Measurements from ENCODE around the gene WSB1.

WSB1 gene

DNA sequence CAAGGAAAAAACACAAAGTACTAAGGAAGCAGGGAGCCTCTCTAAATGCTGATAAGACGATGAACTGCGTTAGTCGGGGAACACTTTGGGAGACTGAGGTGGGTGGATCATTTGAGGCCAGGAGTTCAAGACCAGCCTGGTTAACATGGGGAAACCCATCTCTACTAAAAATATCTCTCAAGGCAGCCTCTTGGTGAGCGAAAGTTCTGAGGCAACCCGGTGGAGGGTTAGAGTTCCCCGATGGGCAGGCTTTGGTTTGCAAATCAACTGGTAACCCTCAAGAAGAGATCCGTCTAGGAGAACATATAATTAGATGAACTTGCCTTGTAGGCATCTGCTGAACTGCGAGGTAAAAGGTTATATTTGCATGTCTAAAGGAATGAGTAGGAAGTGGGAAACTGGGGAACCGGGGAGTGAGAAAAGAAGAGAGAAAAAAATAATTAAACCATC, 44.6 kb downstream of the WSB1 start:
- Histone ChIP-seq H3K4me3 (replicated peaks; ENCODE audit: low read depth, low read length) (peak overlapping the region; percentile 3), H3K27me3 (replicated peaks; ENCODE audit: control insufficient read depth, insufficient read depth, low read length) (no peaks in the 10 kb centered on the region)
- DNase-seq (ENCODE audit: extremely low read depth, insufficient read length): peak; percentile 47

DNA sequence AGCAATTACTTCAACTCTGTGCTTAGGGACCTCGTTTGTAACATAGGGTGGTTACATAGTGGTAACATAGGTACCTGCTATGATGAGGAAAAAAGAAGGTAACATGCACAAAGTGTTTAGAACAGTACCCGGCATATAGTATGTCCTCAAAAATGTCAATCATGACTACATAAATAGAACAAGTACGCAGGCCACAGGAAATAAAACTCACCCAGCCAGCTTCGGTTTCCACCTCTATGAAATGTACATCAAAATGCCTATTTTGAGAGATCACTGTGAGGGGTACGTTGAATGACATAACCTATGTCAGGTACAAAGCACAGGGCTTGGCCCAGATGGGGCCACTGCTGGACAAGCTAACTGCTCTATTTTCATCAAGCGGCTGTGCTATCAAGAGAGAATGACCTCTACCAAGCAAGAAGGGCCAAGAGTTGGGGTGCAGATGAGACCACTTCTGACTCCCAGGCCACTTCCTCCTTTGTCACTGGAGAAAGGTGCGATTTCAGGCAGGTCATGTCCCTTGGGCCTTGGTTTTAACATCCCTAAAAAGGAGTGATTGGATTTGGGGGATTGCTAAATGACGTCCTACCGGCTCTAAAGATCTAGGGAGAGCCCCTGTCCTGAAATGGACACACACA, 45.4 kb downstream of the WSB1 start:
- Histone ChIP-seq H3K4me3 (replicated peaks; ENCODE audit: low read depth, low read length) (peak overlapping the region; percentile 3), H3K36me3 (ENCODE audit: control insufficient read depth, insufficient read depth, low read length) (no peaks in the 10 kb centered on the region), H3K27me3 (replicated peaks; ENCODE audit: control insufficient read depth, insufficient read depth, low read length) (no peaks in the 10 kb centered on the region)
- peak; percentile 35 for DNase-seq (ENCODE audit: extremely low read depth, insufficient read length)
- TF ChIP-seq, protein P1, sequence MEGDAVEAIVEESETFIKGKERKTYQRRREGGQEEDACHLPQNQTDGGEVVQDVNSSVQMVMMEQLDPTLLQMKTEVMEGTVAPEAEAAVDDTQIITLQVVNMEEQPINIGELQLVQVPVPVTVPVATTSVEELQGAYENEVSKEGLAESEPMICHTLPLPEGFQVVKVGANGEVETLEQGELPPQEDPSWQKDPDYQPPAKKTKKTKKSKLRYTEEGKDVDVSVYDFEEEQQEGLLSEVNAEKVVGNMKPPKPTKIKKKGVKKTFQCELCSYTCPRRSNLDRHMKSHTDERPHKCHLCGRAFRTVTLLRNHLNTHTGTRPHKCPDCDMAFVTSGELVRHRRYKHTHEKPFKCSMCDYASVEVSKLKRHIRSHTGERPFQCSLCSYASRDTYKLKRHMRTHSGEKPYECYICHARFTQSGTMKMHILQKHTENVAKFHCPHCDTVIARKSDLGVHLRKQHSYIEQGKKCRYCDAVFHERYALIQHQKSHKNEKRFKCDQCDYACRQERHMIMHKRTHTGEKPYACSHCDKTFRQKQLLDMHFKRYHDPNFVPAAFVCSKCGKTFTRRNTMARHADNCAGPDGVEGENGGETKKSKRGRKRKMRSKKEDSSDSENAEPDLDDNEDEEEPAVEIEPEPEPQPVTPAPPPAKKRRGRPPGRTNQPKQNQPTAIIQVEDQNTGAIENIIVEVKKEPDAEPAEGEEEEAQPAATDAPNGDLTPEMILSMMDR (IDR thresholded peaks at IDR 0.05; ENCODE audit: insufficient read depth, low read length, poor library complexity, severe bottlenecking): no peak

More for the DNA sequence above, 44.6 kb downstream of the WSB1 start:
- TF ChIP-seq, protein P1 (IDR thresholded peaks at IDR 0.05; ENCODE audit: insufficient read depth, low read length, poor library complexity, severe bottlenecking): no peak
- H3K36me3 ChIP-seq (ENCODE audit: control insufficient read depth, insufficient read depth, low read length): no peaks in the 10 kb centered on the region

DNA sequence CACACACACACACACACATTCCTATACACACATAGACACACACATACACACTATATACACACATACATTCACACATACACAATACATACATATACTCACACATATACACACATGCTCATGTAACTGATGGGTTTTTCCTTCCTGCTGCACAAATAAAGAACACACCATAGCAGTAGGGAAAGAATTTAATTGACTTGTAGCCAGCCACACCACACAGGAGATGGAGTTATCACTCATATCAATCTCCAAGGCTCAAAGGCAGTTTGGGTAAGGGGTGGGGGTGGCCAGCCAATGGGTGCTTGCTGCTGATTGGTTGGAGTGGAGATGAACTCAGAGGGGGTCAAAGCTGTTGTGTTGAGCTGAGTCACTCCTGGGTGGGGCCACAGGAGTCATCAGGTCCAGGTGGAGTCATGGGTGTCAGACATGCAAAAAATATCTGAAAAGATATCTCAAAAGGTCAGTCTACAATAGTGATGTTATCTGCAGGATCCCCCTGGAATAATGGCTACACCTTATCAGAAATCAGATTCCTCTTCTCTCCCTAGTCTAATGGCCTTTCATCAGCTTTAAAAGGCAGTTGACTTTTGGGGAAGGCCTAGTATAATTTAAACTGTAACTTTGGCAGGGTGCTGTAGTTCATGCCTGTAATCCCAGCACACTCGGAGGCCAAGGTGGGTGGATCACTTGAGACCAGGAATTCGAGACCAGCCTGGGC, 46.1 kb downstream of the WSB1 start:
- DNase-seq (ENCODE audit: extremely low read depth, insufficient read length): peak; percentile 60
- H3K4me3 ChIP-seq (replicated peaks; ENCODE audit: low read depth, low read length): no peak overlapping the region
- H3K36me3 ChIP-seq (ENCODE audit: control insufficient read depth, insufficient read depth, low read length): no peaks in the 10 kb centered on the region
- TF ChIP-seq, protein P1 (IDR thresholded peaks at IDR 0.05; ENCODE audit: insufficient read depth, low read length, poor library complexity, severe bottlenecking): no peak
- no peaks in the 10 kb centered on the region for H3K27me3 ChIP-seq (replicated peaks; ENCODE audit: control insufficient read depth, insufficient read depth, low read length)

DNA sequence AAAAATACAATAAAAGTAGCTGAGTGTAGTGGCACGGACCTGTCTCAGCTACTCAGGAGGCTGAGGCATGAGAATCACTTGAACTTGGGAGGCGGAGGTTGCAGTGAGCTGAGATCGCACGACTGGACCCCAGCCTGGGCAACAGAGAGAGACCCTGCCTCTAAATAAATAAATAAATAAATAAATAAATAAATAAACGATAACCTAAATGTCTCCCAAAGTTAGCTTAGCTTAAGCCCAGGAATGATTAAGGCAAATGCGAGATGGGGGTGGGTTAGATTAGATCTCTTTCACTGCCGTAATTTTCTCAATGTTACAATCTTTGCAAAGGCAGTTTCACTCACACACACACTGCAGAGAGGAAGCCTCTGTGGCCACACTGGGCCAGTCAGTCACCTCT, 46.7 kb downstream of the WSB1 start:
- TF ChIP-seq, protein P1 (IDR thresholded peaks at IDR 0.05; ENCODE audit: insufficient read depth, low read length, poor library complexity, severe bottlenecking): no peak
- H3K27me3 ChIP-seq (replicated peaks; ENCODE audit: control insufficient read depth, insufficient read depth, low read length): no peaks in the 10 kb centered on the region
- no peaks in the 10 kb centered on the region for H3K36me3 ChIP-seq (ENCODE audit: control insufficient read depth, insufficient read depth, low read length)
- no peak for DNase-seq (ENCODE audit: extremely low read depth, insufficient read length)
- H3K4me3 ChIP-seq (replicated peaks; ENCODE audit: low read depth, low read length): no peak overlapping the region

- Histone ChIP-seq H3K4me3 (replicated peaks; ENCODE audit: low read depth, low read length) (no peak overlapping the region), H3K27me3 (replicated peaks; ENCODE audit: control insufficient read depth, insufficient read depth, low read length) (no peaks in the 10 kb centered on the region), H3K36me3 (ENCODE audit: control insufficient read depth, insufficient read depth, low read length) (no peaks in the 10 kb centered on the region)
- no peak for DNase-seq (ENCODE audit: extremely low read depth, insufficient read length)
- TF ChIP-seq, protein P1 (IDR thresholded peaks at IDR 0.05; ENCODE audit: insufficient read depth, low read length, poor library complexity, severe bottlenecking): no peak
These were observed 47.1 kb downstream of the WSB1 start for GRCh38 chr17:27341041-27341471.

Measured in GM06990 (cell line).